GM19467 (cell line): ENCODE data around the gene YTHDC2.

Experiments used
- ATAC-seq: cut with Tn5 transposase; IDR thresholded peaks from one replicate; pipeline ENCODE4 v1.9.1; 2021; ENCODE audit warnings: mild to moderate bottlenecking, moderate library complexity; ENCODE audit not compliant: unreplicated experiment

YTHDC2 gene

GRCh38 chr5:113519412-113519811, 5.9 kb downstream of the YTHDC2 start:
- ATAC-seq: no peak

GRCh38 chr5:113520429-113520828, 6.9 kb downstream of the YTHDC2 start:
- ATAC-seq: peak; percentile 49

GRCh38 chr5:113520899-113521298, 7.4 kb downstream of the YTHDC2 start:
- no peak for ATAC-seq

- no peak for ATAC-seq
These were observed 9.7 kb downstream of the YTHDC2 start for GRCh38 chr5:113523168-113523567.

GRCh38 chr5:113524927-113525326, 11.4 kb downstream of the YTHDC2 start:
- ATAC-seq: peak; percentile 48

GRCh38 chr5:113526421-113526820, 12.9 kb downstream of the YTHDC2 start:
- no peak for ATAC-seq

GRCh38 chr5:113527746-113528145, 14.3 kb downstream of the YTHDC2 start:
- no peak for ATAC-seq

GRCh38 chr5:113531481-113532159, 18.1 kb downstream of the YTHDC2 start:
- no peak for ATAC-seq

GRCh38 chr5:113538313-113538712, 24.8 kb downstream of the YTHDC2 start:
- no peak for ATAC-seq

GRCh38 chr5:113546703-113547183, 33.2 kb downstream of the YTHDC2 start:
- no peak for ATAC-seq

- peak; percentile 91 for ATAC-seq
These were observed 34.9 kb downstream of the YTHDC2 start for GRCh38 chr5:113548396-113548795.

GRCh38 chr5:113552137-113552536, 38.6 kb downstream of the YTHDC2 start:
- no peak for ATAC-seq

GRCh38 chr5:113552620-113553019, 39.1 kb downstream of the YTHDC2 start:
- no peak for ATAC-seq

- ATAC-seq: no peak
These were observed 49.4 kb downstream of the YTHDC2 start for GRCh38 chr5:113562828-113563400.

- ATAC-seq: no peak
These were observed 55.9 kb downstream of the YTHDC2 start for GRCh38 chr5:113569396-113569795.

GRCh38 chr5:113572716-113573115, 59.2 kb downstream of the YTHDC2 start:
- no peak for ATAC-seq

- no peak for ATAC-seq
These were observed 60.9 kb downstream of the YTHDC2 start for GRCh38 chr5:113574417-113574816.

- ATAC-seq: no peak
These were observed 61.6 kb downstream of the YTHDC2 start for GRCh38 chr5:113575074-113575473.

- ATAC-seq: no peak
These were observed 64.6 kb downstream of the YTHDC2 start for GRCh38 chr5:113578091-113578490.

- no peak for ATAC-seq
These were observed 67.9 kb downstream of the YTHDC2 start for GRCh38 chr5:113581388-113581787.

GRCh38 chr5:113598150-113598549, 84.7 kb downstream of the YTHDC2 start:
- ATAC-seq: no peak

GRCh38 chr5:113598926-113599325, 85.4 kb downstream of the YTHDC2 start:
- ATAC-seq: no peak
